GM10266 (cell line): ENCODE data around the gene TAB2.

Experiments used
- DNase-seq: peaks from one replicate; pipeline ENCODE4 v3.0.0; 2012; ENCODE audit errors: extremely low spot score
- CTCF ChIP-seq: IDR thresholded peaks from 2 replicates; pipeline ENCODE4 v1.5.1; 2012; ENCODE audit warnings: mild to moderate bottlenecking, low read depth; ENCODE audit not compliant: control insufficient read depth, insufficient read depth; ENCODE audit errors: missing control alignments

TAB2 gene

GRCh38 chr6:149366267-149366921 is 48.9 kb downstream of the TAB2 start:
- no peak for TF ChIP-seq CTCF
- no peak for DNase-seq

- DNase-seq: peak; percentile 5
- TF ChIP-seq CTCF: no peak
Observed at GRCh38 chr6:149368065-149368464, 50.6 kb downstream of the TAB2 start.

- no peak for DNase-seq
- no peak for TF ChIP-seq CTCF
Observed at GRCh38 chr6:149371154-149371553, 53.6 kb downstream of the TAB2 start.

- no peak for TF ChIP-seq CTCF
- DNase-seq: no peak
Observed at GRCh38 chr6:149372062-149372461, 54.5 kb downstream of the TAB2 start.

- TF ChIP-seq CTCF: no peak
- DNase-seq: no peak
Observed at GRCh38 chr6:149373511-149373910, 56.0 kb downstream of the TAB2 start.

GRCh38 chr6:149379977-149380376 is 62.5 kb downstream of the TAB2 start:
- no peak for TF ChIP-seq CTCF
- no peak for DNase-seq

- DNase-seq: no peak
- TF ChIP-seq CTCF: no peak
Observed at GRCh38 chr6:149380523-149380922, 63.0 kb downstream of the TAB2 start.
